ENCODE measurements around the gene DIAPH3. TPM values are rescaled to one million over a fixed set of nuclear protein-coding genes. Genes with fewer than 3 reads are reported as not detected.

Gene DIAPH3
- total RNA-seq, 6 experiments from 2014 or later: 18.4 to 38.5 (median 37.5) TPM

DNA sequence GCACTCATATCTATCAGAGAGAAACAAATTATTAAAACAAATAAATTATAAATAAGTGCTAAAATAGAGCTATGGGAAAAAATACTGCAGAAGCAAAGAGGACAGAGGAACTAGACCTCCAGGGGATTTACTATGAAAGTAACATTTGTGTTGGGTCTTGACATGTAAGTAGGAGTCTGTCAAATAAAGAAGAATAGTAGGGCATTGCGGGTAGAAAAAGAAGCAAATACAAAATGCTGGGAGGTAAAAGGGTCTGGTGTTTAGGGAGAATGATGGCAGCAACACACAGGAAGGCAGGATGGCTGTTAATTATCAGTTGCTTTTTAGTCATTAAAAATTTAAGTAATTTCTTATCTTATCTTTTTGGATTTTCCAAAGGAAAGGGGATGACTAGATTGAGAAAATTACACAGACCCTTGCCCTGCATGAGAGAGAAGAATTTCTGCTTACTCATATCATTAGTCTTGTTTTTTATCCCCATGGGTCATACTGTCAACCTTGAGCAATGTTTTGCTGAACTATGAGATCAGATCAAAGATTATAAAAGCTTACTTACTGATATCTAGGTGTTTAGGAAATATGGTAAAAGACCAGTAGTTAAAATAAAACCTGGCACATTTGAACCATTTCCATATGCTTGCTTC is 472.7 kb downstream of the DIAPH3 start:
- 0 out of 2 replicates have a peak overlapping the region, but pooled peaks have one; percentile 19 for H3K4me3 Mint-ChIP-seq

DNA sequence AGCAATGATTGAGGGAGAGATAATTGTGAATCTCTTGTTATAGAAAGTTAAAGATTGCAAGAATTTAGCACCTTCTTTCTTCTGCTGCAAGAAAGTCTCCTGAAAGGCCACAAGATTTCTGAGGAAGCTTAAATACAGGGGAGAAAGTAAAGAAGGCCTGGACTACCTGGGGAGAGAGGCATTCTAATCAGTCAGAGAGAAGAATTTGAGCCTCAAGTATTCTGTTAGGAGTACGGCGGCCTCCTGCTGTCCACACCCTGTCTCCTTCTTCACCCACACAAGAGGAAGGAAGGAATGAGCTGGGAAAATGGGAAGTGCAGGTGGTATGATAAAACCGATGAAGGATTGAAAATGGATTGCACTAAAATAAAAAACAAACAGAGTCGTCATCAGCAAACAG is 474.7 kb downstream of the DIAPH3 start:
- H3K27ac Mint-ChIP-seq: no peak overlapping the region
- DNase-seq: no peak
- no peaks in the 10 kb centered on the region for H3K27me3 Mint-ChIP-seq (ENCODE audit: insufficient read depth)
- H3K36me3 Mint-ChIP-seq (ENCODE audit: low read depth): peaks cover 9% of the 10 kb centered on the region; the same call in 1 of the 2 replicates
- H3K4me3 Mint-ChIP-seq: no peak overlapping the region
- H3K9me3 Mint-ChIP-seq: no peaks in the 10 kb centered on the region
- peaks cover 32% of the 10 kb centered on the region for H3K4me1 Mint-ChIP-seq (ENCODE audit: low read depth)
- TF ChIP-seq, protein P1, sequence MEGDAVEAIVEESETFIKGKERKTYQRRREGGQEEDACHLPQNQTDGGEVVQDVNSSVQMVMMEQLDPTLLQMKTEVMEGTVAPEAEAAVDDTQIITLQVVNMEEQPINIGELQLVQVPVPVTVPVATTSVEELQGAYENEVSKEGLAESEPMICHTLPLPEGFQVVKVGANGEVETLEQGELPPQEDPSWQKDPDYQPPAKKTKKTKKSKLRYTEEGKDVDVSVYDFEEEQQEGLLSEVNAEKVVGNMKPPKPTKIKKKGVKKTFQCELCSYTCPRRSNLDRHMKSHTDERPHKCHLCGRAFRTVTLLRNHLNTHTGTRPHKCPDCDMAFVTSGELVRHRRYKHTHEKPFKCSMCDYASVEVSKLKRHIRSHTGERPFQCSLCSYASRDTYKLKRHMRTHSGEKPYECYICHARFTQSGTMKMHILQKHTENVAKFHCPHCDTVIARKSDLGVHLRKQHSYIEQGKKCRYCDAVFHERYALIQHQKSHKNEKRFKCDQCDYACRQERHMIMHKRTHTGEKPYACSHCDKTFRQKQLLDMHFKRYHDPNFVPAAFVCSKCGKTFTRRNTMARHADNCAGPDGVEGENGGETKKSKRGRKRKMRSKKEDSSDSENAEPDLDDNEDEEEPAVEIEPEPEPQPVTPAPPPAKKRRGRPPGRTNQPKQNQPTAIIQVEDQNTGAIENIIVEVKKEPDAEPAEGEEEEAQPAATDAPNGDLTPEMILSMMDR (IDR thresholded peaks at IDR 0.05): no peak

More for the DNA sequence above, 472.7 kb downstream of the DIAPH3 start:
- peak; percentile 29 for DNase-seq
- Mint-ChIP-seq H3K36me3 (ENCODE audit: low read depth) (peaks cover 9% of the 10 kb centered on the region; the same call in 1 of the 2 replicates), H3K4me1 (ENCODE audit: low read depth) (peaks cover 32% of the 10 kb centered on the region), H3K27ac (peak overlapping the region; percentile 70), H3K27me3 (ENCODE audit: insufficient read depth) (no peaks in the 10 kb centered on the region), H3K9me3 (no peaks in the 10 kb centered on the region)
- TF ChIP-seq, protein P1 (IDR thresholded peaks at IDR 0.05): no peak

DNA sequence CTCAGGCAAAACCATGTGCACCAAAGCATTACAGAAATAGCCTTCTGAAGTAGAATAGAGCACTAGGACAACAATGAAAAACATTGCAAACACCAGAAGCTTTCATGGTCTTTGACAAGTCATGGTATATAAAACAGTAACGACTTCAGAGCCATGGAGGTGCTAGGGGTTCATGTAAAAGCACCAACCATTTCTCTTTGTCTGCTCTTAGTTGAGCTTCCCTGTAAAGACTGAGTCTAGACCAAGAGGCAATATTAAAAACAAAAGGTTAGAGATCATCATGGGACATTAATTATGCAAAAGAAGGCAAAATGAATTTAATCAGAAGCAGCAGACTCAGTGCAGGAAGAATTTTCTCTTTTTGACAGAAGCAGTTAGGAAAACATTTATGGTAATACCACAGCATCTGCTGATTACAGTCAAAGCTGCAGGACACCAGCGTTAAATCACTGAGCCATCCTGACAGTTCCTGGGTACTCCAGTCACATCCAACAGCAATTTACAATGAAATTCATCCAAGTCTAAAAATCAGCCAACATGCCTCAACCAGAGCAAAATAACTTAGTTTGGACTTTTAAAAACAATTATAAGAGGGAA is 476.8 kb downstream of the DIAPH3 start:
- no peak for DNase-seq
- Mint-ChIP-seq H3K27me3 (ENCODE audit: insufficient read depth) (no peaks in the 10 kb centered on the region), H3K4me1 (ENCODE audit: low read depth) (peaks cover 31% of the 10 kb centered on the region), H3K4me3 (no peak overlapping the region), H3K9me3 (no peaks in the 10 kb centered on the region), H3K36me3 (ENCODE audit: low read depth) (peaks cover 9% of the 10 kb centered on the region; the same call in 1 of the 2 replicates), H3K27ac (no peak overlapping the region)
- TF ChIP-seq, protein P1 (IDR thresholded peaks at IDR 0.05): no peak

DNA sequence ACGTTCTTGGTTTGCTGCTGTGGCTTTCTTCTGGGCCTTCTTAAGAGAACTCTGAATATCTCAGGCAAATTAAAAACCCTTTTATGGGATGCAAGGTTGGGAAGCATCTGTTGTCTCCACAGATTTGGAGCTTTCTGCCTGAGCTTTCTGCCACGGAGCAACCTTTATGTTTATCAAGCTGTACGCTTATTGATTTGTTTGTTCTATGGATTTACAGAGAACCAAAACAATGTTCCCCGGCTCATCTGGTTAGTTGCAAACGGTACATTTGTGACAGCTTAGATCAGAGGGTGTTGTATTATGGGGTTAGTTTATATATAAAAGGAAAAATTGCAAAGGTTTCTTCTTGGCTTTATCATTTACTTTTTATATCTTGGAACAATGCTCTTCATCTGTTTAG is 479.6 kb downstream of the DIAPH3 start:
- peaks cover 3% of the 10 kb centered on the region; the same call in 1 of the 2 replicates for H3K36me3 Mint-ChIP-seq (ENCODE audit: low read depth)
- no peak for DNase-seq
- H3K27me3 Mint-ChIP-seq (ENCODE audit: insufficient read depth): no peaks in the 10 kb centered on the region
- H3K4me1 Mint-ChIP-seq (ENCODE audit: low read depth): peaks cover 33% of the 10 kb centered on the region
- H3K27ac Mint-ChIP-seq: no peak overlapping the region
- no peak overlapping the region for H3K4me3 Mint-ChIP-seq
- TF ChIP-seq, protein P1 (IDR thresholded peaks at IDR 0.05): no peak
- H3K9me3 Mint-ChIP-seq: no peaks in the 10 kb centered on the region

DNA sequence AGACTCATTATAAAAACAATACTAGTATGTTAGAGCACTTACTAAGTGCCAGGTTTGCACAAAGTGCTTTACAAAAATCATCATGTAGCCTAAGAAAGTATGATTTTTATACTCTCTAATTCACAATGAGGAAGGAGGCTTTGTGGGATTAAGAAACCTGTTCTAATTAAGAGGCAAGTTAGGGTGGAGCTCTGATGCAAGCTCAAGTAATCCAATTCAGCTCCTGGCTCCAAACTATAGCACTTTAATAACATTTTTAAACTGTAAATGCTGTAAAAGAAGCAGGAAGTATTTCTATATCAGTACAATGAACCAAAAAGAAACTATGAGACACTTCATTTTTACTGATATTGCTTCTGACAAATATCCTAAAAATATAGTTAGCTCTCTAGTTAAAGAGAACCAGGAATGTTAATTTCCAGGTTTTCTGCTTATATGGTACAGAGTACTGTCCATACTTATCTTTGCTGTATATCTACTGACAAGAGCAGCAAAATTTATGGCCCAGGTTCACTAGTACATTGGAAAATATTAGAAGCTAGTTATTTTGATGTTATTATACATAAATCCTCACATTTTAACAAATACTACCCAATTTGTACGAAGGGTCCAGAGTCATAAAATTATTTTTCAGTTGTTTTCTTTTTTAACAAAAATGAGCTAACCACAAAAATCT is 482.0 kb downstream of the DIAPH3 start:
- Mint-ChIP-seq H3K36me3 (ENCODE audit: low read depth) (no peaks in the 10 kb centered on the region), H3K27me3 (ENCODE audit: insufficient read depth) (no peaks in the 10 kb centered on the region), H3K27ac (no peak overlapping the region), H3K9me3 (no peaks in the 10 kb centered on the region), H3K4me3 (no peak overlapping the region), H3K4me1 (ENCODE audit: low read depth) (peaks cover 27% of the 10 kb centered on the region)
- TF ChIP-seq, protein P1 (IDR thresholded peaks at IDR 0.05): no peak
- no peak for DNase-seq

Data from HFFc6 (cell line).